ENCODE data around the gene GPR146. TPM values are rescaled to one million over a fixed set of nuclear protein-coding genes. Genes with fewer than 3 reads are reported as not detected.
"Not testable (repeated sequence)": the region's sequence is repeated elsewhere in the genome, so short reads cannot be mapped to it uniquely, and the experiment has no call there.

GPR146 gene
- polyA plus RNA-seq, 3 donors: 0.48 to 0.92 (median 0.48) TPM

GRCh38 chr7:1040233-1040632 is 4.1 kb upstream of the GPR146 start:
- H2AFZ ChIP-seq (ENCODE audit: insufficient read depth, low read depth, low read length, poor library complexity, severe bottlenecking); H4K20me1 ChIP-seq (ENCODE audit: insufficient read depth, low read length); H3K4me3 ChIP-seq (replicated peaks in 1 of 3; ENCODE audit: low read depth in 2 of 3, low read length in 3 of 3); H3K9me3 ChIP-seq (replicated peaks in 1 of 2; ENCODE audit: control insufficient read depth in 1 of 2, insufficient read depth in 1 of 2, low read length in 2 of 2); intact Hi-C loops (cut with micrococcal nuclease); H3K4me2 ChIP-seq (replicated peaks; ENCODE audit: extremely low read depth, low read length, poor library complexity, severe bottlenecking); H3K27ac ChIP-seq (ENCODE audit: low read depth in 1 of 2, low read length in 2 of 2); H3K36me3 ChIP-seq (replicated peaks in 1 of 2; ENCODE audit: control insufficient read depth in 1 of 2, insufficient read depth in 2 of 2, low read length in 2 of 2); H3K27ac Mint-ChIP-seq; H3K4me3 Mint-ChIP-seq; H3K79me2 ChIP-seq (ENCODE audit: insufficient read depth, low read length); H3K36me3 Mint-ChIP-seq; DNase-seq; H3K9ac ChIP-seq (ENCODE audit: insufficient read depth, low read length, poor library complexity, severe bottlenecking): not testable (repeated sequence)
- Mint-ChIP-seq H3K4me1 (peaks cover 17% of the 10 kb centered on the region), H3K9me3 (peaks cover 0 to 14% (median 9%) of the 10 kb centered on the region in 7 donors), H3K27me3 (ENCODE audit: low read depth in 3 of 3) (peaks cover 2 to 10% (median 7%) of the 10 kb centered on the region in 3 donors)
- WGBS (ENCODE audit: insufficient coverage): no CpG with 5 or more reads among the region's 1 CpG
- Histone ChIP-seq H3K4me1 (ENCODE audit: control insufficient read depth in 1 of 2, insufficient read depth in 2 of 2, low read length in 2 of 2) (peaks cover 20 to 39% of the 10 kb centered on the region in 2 donors), H3K27me3 (ENCODE audit: control insufficient read depth in 2 of 2, insufficient read depth in 2 of 2, low read length in 2 of 2) (peaks cover 0 to 22% of the 10 kb centered on the region in 2 donors)

- peaks cover 20 to 40% of the 10 kb centered on the region in 2 donors for H3K4me1 ChIP-seq (ENCODE audit: control insufficient read depth in 1 of 2, insufficient read depth in 2 of 2, low read length in 2 of 2)
Measured at GRCh38 chr7:1040790-1041189, 3.6 kb upstream of the GPR146 start.

More at GRCh38 chr7:1040790-1041189, 3.6 kb upstream of the GPR146 start:
- no peak overlapping the region for H3K4me3 ChIP-seq (replicated peaks in 1 of 3; ENCODE audit: low read depth in 2 of 3, low read length in 3 of 3)
- peaks cover 1 to 2% of the 10 kb centered on the region in 2 donors for H3K9me3 ChIP-seq (replicated peaks in 1 of 2; ENCODE audit: control insufficient read depth in 1 of 2, insufficient read depth in 1 of 2, low read length in 2 of 2)
- H2AFZ ChIP-seq (ENCODE audit: insufficient read depth, low read depth, low read length, poor library complexity, severe bottlenecking): no peak overlapping the region
- Mint-ChIP-seq H3K4me1 (peaks cover 18% of the 10 kb centered on the region), H3K36me3 (peaks cover 0 to 8% of the 10 kb centered on the region in 2 donors), H3K9me3 (peaks cover 0 to 9% (median 8%) of the 10 kb centered on the region in 7 donors), H3K27ac (no peak overlapping the region), H3K4me3 (no peak overlapping the region), H3K27me3 (ENCODE audit: low read depth in 3 of 3) (peaks cover 2 to 15% (median 7%) of the 10 kb centered on the region in 3 donors)
- H3K36me3 ChIP-seq (replicated peaks in 1 of 2; ENCODE audit: control insufficient read depth in 1 of 2, insufficient read depth in 2 of 2, low read length in 2 of 2): no peaks in the 10 kb centered on the region
- H3K27me3 ChIP-seq (ENCODE audit: control insufficient read depth in 2 of 2, insufficient read depth in 2 of 2, low read length in 2 of 2): peaks cover 0 to 22% of the 10 kb centered on the region in 2 donors
- TF ChIP-seq CTCF (IDR thresholded peaks at IDR 0.05): no peak
- H3K9ac ChIP-seq (ENCODE audit: insufficient read depth, low read length, poor library complexity, severe bottlenecking): no peak overlapping the region
- peak overlapping the region; percentile 26 for H3K4me2 ChIP-seq (replicated peaks; ENCODE audit: extremely low read depth, low read length, poor library complexity, severe bottlenecking)
- intact Hi-C loops (cut with micrococcal nuclease): no loop called here
- no peak for DNase-seq
- H3K79me2 ChIP-seq (ENCODE audit: insufficient read depth, low read length): no peaks in the 10 kb centered on the region
- no peaks in the 10 kb centered on the region for H4K20me1 ChIP-seq (ENCODE audit: insufficient read depth, low read length)
- 92% methylated on average over 15 of the region's 16 CpGs for WGBS (ENCODE audit: insufficient coverage)
- no peak overlapping the region for H3K27ac ChIP-seq (ENCODE audit: low read depth in 1 of 2, low read length in 2 of 2)

Measured in CD14-positive monocyte (primary cell).